HL-60/S4 treated with phorbol 12-myristate 13-acetate at 8.2 ng/mL for 4 days and 3 days (cell line): Measurements from ENCODE around the gene IRF8.

Experiments
- in situ Hi-C: fragments of 300-500 bp; cut with MboI; formaldehyde crosslinking; loops from 2 replicates; pipeline ENCODE4 v1.15.0; 2022; ENCODE audit warnings: low sequenced_read_pairs

Gene IRF8

DNA sequence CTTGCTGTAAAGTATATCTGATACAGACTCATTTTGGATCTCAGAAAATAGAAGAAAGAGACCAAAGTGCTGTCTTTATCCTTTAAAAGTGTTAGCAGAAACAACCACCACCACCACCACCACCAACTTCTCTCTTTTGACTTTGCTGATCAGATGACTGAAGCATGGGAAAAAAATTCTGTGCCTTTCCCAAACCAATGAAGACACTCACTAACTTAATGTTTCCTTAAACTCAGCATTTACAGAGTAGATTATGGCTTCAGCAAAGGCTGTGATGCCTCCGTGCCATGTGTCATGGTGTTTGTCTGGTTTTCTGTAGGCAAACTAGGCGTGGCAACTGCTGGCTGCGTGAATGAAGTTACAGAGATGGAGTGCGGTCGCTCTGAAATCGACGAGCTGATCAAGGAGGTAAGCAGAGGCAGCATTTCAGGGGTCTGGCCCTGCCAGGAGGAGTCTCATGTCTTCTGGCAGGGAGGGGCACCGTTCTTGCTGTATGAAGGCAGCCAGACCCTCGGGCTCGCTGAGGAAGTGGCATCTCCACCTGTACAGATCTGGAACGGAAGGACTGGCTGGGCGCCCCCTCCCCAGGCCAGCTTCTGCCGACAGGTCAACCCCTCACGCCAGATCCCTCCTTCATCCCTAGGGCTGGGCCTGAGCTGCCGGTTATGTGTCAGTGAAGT is 12.4 kb downstream of the IRF8 start:
- in situ Hi-C loops: no loop called here

DNA sequence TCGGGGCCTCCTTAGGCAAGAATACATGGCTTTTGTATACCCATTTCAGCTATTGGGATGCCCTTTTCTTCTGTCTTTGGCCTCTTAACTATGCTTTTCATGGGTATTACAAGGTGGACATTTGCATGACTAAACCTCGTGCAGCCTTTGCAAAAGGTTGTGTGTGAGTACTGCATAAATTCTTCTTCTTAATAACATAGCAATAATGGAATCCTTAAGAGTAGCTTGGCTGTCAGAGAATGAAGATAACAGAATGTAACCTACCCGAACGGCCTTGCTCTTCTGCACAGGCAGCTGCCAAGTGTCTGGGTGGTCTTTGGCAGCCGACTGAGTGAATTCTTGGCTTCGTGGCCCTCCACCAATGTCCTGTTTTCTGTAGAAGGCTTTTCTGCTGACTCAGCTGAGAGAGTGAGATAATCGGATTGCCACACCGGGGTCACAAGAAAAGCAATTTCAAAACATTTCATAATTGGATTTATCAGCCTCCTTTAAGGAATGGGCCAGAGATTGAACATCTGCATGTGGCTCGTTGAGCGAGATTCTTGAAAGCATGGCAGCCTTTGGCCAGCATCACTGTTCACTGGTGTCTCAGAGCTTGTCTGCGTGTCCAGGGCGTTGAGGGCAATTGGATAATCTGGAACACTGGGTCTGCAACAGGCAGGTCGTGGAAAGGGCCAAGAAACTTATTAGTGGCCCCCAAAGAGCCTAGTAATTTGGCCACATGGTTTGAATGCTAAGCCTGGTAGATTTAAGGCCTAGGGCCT is 13.4 kb downstream of the IRF8 start:
- in situ Hi-C loops: no loop called here

DNA sequence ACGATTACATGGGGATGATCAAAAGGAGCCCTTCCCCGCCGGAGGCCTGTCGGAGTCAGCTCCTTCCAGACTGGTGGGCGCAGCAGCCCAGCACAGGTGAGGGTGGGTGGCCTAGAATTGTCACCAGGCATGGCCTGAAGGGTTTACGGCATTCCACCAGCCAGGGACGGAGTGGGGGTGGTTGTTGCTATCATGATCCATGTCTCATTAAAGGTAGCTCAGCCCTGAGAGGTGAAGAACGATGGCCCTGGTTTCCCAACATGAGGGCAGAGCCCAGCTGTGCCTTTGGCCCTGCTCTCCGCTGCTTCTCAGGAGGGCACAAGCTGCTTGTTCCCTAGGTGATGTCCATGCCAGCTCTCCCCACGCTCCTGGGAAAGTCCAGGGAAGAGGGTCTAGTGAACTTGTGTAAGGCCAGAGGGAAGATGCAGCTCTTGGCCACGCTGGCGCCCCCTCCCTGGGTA is 14.2 kb downstream of the IRF8 start:
- in situ Hi-C loops: no loop called here

DNA sequence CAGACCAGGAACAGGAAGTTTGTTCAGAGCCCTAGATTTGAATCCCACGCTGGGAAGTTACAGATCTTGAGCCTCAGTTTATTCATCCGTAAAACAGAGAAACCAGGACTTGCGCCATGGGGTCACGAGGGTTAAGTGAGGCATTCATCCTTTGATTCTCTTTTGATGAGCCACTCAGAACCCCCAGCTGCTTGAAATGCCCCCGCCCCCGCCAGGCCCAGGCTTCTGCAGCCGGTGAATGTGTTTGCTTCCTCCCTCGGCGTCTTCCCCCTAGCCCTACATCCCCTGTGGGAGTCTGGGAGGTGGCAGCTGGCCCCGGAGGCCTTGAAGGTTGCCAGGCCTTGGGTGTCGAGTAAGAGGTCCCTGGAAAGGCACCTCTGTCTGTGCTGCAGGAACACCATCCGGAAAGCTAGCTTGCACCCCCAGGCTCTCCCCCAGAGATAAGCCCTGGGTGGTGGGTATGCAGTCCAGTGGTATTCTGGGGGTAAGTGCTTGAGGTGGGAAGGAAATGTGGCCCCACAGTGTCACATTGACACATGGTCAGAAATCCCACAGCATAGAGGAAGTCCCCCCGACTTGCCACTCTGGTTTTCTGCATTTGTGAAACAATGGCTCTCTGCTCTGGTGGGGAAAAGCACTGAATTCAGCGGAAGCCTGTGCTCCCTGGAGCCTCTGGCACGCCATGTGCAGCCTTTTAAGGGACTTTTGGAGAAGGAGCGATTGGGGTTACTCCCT is 14.9 kb downstream of the IRF8 start:
- in situ Hi-C loops: no loop called here

DNA sequence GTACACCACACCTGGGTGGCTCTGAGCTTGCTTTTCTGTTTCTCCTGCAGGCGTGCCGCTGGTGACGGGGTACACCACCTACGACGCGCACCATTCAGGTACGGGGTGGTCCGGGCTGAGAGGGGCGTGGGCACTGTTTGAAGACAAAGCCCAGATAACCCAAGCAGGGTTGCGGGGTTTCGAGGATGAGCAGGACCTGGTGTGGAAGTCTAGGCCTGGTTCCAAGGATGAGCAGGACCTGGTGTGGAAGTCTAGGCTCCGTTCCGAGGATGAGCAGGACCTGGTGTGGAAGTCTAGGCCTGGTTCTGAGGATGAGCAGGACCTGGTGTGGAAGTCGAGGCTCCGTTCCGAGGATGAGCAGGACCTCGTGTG is 15.4 kb downstream of the IRF8 start:
- in situ Hi-C loops: no loop called here

DNA sequence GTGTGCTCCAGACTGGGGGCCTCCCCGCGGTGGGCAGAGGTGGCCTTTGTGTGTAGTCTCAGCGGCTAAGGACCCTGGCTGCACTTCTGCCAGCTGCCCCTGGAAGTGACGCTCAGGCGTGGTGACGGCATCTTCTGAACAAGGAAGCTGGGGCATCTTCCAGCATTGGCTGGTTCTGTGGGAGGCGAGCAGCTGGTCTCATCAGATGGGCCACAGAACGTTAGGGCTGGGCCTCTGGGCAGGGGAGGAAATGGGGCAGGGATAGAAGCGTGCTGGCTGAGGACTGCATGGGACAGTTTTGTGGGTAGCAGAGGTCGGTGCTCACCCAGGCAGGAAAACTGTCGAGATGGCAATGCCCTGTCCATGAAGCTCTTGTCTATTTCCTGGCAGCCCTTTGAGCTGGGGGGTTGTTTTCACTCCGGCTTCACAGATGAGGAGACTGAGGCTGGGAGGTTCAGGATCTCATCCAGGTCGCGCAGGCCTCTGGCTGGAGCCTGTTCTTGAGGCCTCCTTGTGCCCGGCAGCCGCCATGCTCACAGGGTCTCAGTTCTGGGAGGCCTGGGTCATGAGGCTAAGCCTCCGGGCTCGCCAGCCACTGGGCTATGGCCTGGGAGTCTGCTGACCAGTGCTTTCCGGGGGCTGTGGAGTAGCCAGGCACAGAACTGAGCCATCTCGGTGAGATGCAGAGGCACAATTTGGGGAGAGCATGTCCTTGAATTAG is 16.3 kb downstream of the IRF8 start:
- in situ Hi-C loops: no loop called here

DNA sequence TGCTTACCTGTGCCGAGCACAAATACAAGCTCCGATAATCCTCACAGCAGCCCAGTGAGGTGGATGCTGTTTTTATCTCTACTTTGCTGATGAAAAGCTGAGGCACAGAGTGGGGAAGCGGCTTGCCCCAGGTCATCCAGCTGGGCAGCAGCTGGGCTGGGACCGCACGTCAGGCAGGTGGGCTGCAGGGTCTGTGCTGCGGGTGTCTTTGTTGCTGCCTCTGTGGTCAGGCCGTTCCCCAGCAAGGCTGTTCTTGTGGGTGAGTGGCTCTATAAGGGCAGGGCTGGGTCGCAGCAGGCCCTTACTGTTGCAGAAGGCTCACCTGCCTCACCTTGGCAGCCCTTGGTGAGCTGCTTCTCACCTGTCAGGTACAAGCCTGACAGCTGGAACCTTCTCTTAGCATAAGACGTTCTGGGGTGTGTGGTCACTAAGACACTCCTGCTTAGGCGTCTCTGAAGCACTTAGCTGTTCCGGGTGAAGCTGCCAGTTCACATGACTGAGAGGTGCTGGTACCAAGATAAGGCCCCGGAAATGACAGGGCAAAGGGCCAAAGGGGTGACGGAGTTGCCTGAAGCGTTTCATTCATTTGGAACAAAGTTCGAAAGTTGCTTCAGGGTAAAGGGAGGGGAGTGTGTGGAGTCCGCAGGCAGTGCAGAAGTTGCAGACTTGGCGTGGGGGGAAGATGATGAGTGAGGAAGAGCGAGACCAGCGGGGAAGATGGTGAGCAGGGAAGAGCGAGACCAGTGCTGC is 17.4 kb downstream of the IRF8 start:
- in situ Hi-C loops: no loop called here

DNA sequence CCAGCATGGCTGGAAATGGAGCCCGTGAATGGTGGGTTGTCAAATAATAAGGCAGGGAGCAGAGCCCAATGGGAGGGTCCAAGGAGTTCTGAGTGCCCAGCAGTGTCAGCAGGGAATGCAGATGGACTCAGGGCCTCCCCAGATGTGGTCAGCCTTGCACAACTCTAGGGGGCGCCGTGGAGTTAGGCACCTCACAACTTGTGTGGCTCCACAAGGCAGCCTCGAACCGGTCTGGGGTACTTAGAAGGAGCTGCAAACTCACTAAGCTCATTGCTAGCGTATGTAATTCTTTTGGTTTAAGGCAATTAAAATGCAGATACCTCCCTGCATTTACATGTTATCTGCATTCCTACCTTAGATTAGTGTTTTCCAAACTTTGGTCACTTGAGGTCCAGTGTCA is 18.1 kb downstream of the IRF8 start:
- in situ Hi-C loops: no loop called here

DNA sequence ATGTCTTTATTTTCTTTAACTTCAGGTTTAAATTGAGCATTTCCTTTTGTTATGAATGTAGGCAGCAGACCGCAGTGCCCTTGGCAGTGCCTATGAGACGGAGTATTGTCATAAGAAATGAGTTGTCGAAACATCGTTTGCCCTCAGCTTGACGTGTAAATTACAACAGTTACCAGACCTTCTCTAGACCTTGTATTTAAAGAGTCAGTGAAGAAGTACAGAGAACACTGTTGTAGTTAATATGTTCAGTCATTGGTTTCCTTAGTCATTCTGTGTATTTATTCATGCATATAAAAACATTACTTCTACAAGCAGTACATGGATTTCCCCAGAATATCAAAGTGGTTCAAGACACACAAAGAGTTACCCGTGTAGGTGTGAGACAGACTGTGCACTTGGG is 19.0 kb downstream of the IRF8 start:
- in situ Hi-C loops: no loop called here

DNA sequence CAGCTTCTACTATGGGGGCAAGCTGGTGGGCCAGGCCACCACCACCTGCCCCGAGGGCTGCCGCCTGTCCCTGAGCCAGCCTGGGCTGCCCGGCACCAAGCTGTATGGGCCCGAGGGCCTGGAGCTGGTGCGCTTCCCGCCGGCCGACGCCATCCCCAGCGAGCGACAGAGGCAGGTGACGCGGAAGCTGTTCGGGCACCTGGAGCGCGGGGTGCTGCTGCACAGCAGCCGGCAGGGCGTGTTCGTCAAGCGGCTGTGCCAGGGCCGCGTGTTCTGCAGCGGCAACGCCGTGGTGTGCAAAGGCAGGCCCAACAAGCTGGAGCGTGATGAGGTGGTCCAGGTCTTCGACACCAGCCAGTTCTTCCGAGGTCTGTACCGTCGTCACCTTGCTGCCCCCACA is 19.5 kb downstream of the IRF8 start:
- in situ Hi-C loops: no loop called here

DNA sequence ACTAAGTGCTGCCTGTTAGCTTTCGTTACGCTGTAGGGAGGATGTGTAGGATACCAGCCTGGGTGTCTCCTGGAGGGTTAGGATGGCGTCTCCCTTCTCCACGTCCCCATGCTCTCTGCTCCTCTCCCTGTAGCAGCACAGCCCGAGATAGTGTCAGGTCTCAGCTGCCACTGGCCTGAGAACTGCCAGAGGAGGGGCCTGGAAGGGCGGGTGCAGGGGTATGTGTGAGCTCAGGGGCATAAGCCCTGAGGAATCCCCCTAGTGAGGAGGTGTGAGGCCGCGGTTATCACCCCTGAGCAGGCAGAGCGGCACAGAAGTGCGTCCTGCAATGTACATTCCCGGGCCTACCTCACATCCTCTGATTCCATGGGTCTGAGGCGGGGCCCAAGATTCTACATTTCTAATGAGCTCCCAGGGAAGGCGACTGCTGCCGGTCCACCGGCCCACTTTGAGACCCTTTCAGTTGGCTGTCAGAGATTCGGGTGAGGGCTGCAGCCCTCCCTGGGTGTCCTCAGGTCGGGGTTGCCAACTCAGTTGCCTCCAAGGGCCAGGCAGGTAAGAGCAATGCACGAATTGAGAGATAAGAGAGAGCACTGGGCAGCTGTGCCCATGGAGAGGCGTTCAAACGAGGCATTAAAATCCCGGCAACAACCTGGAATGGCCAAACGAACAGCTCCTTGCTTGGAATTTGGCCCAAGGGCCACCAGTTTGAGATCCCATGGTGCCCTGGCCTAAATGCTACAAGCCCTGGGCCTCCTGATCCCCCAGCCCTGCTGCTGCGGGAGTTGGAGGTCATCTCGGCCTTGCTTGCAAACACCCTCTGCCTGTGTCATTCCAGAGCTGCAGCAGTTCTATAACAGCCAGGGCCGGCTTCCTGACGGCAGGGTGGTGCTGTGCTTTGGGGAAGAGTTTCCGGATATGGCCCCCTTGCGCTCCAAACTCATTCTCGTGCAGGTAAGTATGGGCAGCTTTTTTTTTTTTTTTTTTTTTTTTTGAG is 20.6 kb downstream of the IRF8 start:
- in situ Hi-C loops: no loop called here

DNA sequence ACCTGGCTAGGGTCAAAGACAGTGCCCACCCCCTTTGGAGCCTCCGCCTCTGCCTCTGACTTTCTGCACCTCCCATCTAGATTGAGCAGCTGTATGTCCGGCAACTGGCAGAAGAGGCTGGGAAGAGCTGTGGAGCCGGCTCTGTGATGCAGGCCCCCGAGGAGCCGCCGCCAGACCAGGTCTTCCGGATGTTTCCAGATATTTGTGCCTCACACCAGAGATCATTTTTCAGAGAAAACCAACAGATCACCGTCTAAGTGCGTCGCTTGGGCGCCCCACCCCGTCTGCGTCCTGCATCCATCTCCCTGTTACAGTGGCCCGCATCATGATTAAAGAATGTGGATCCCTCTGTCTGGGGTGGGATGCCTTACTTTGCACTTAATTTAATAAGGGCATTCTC is 22.1 kb downstream of the IRF8 start:
- in situ Hi-C loops: no loop called here

DNA sequence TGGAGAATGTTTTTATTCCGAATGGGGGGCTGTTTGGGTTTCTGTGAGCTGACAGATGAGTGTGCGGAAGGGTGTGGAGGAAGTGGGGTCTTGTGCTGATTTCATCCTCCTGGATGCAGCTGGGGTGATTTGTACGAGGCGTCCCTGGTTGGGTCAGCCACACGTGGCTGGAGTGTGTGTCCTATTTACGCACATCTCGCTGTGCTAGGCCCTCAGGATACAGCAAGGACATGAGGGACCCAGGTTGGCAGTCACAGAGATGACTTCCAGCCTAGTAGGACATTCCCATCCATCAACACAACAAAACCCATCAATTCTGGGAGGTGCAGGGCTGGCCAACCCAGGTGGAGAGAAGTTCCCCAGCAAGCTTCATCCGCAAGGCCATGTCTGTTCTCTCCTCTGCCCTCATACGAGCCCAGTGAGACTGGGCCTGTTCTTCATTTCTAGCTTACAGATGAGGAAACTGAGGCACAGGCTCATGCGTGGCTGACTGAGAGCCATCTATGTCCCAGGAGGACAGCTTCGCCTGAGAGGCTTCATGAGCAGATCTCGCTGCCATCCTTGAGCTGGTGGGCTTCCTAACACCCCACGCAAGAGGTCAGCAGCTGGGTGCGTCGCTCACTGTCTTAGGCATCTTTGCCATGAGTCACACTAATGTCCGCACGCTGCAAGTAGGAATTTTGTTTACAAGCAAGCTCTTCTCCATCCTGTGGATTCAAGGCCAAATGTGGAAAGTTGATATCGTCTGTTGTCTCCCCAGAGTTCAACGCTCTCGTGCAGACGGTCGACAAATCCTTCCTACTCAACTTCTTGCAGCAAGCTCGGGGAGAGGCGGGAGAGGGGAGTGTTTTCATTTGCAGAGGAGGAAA is 24.4 kb downstream of the IRF8 start:
- in situ Hi-C loops: no loop called here

DNA sequence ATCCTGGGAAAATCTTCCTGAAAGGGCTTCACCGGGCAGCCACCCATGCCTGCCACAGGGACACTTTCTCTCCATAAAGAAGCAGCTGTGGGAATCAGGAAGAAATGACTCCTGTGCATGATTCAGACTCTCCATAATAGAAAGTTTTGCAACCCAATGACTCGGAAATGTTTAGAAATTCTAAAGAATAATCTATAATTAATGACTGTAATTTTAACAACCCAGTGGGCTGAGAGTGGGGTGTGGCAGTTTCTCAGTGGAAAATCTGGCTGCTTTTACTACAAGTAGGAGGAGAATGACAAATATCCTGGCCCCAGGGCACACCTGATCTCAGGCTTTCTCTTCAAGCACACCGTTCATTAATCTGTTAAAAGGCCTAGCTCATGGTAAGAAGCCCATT is 25.7 kb downstream of the IRF8 start:
- in situ Hi-C loops: no loop called here

DNA sequence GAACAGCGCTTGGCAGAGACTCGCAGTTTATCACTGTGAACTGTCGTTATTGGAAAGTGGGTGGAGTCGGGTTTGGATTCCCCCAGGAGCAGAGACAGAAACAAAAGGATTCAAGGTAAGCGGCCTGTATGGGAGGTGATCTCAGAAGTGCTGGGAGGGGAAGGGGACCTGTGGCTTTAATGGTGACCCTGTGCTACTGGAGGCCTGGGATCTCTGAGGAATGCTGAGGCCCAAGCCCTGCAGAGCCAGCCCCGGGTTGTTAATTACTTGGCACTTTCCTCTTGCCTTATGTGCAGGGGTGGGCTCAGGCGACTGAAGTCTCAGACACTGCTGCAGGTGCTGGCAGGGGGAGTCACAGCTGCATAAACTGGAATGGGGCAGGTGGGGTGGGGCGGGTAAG is 27.4 kb downstream of the IRF8 start:
- in situ Hi-C loops: no loop called here

DNA sequence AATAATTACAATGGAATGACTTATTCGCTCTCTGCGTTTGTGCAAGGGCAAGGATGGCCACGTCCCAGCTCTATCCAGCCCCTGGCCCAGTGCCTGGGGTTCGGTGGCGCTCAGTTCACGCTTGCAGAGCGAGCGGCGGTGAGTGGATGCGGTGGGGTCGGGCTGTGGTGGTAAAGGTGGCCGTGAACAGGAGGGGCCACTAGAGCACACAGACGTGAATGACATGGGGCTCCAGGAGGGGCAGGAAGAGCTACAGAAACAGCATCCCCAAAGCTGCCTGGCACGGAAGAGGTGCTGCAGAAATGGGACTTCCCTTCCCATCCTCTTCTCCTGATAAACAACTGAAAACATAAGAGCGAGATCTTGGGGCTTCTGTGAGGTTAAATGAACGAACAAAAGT is 28.4 kb downstream of the IRF8 start:
- in situ Hi-C loops: no loop called here

DNA sequence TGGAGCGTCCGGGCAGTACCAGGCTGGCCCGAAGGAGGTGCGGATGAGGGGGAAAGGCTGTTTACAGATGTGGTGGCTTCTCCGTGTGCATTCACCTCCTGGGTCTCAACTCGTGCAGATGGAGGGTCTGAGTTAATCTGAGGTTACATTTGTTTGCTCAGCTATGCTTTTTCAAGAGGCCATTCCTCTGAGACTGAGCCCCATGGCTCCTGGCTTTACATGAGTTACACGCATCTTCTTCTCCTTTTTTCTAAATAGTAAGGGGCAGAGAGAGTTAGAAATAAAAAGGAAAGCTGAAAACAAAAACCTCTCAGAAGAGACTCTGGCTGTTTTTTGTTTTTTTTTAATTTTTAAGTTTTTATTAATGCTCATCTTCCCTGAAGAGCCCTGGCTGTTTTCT is 29.0 kb downstream of the IRF8 start:
- in situ Hi-C loops: no loop called here

DNA sequence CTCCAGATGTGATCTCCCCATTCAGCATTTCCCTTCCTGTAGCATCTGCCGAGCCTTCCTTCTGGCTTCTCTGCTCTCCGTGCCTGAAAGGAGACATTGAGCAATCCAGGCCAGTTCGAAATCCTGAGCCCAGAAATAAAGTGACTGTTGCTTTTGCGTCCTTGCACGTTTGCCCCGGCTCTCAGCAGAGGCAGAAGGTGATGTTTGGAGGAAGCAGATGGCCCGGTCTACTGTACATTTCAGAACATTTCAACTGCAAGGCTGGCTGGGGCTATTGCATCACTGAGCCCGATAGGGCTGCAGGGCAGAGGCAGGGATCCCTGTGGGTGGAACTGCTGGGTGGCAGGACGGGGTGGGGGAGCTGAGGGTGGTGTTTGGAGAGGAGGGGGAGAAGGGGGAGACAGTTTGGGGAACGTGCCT is 29.4 kb downstream of the IRF8 start:
- in situ Hi-C loops: no loop called here
